ENCODE measurements around the gene TNS1. TPM values are rescaled to one million over a fixed set of nuclear protein-coding genes. Genes with fewer than 3 reads are reported as not detected.

The TNS1 gene
- total RNA-seq, 4 donors from 2014 or later, result 169 to 316 (median 229) TPM

DNA sequence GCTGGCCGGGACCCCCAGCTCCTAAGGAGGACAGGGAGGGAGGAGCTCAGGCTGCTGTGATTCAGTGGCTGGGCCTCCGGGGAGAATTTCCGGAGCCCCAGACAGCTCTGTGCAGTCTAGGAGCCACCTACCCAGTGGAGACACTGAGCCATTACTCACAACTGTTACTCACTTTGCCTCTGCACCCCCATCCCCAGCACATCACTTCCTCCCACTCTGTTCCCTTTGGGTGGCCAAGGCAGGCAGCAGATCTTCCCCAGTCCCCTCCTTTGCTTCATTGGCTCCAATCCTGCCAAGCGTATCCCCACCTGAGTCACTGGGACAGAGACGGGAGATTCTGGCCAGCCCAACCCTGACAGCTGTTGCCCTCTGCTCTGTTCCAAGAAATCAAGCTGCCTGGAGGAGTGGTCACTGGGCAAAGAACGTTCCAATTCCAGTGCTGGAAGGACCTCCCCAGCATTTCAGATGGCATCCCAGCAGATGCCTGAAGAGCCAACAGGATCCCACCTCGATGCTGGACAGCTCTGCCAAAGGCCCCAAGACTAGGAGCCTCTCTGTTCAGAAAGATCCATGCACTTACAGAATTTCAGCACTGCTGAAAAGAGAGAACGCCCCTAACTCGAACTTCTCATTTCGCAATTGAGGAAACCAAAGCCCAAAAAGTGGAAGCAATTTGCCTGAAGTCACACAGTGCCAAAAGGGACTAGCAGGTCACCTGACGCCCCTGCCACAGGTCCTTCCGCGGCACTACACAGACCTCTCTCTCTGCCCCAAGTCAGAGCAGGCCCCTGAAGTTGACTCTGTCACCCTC is 68.3 kb downstream of the TNS1 start:
- no peaks in the 10 kb centered on the region for H3K36me3 ChIP-seq
- DNase-seq, result peak; percentile 47 to 55
- TF ChIP-seq, protein P1, sequence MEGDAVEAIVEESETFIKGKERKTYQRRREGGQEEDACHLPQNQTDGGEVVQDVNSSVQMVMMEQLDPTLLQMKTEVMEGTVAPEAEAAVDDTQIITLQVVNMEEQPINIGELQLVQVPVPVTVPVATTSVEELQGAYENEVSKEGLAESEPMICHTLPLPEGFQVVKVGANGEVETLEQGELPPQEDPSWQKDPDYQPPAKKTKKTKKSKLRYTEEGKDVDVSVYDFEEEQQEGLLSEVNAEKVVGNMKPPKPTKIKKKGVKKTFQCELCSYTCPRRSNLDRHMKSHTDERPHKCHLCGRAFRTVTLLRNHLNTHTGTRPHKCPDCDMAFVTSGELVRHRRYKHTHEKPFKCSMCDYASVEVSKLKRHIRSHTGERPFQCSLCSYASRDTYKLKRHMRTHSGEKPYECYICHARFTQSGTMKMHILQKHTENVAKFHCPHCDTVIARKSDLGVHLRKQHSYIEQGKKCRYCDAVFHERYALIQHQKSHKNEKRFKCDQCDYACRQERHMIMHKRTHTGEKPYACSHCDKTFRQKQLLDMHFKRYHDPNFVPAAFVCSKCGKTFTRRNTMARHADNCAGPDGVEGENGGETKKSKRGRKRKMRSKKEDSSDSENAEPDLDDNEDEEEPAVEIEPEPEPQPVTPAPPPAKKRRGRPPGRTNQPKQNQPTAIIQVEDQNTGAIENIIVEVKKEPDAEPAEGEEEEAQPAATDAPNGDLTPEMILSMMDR (IDR thresholded peaks at IDR 0.05), result no peak
- TF ChIP-seq POLR2A (IDR thresholded peaks at IDR 0.05), result no peak
- H3K27me3 ChIP-seq, result no peaks in the 10 kb centered on the region
- H3K27ac ChIP-seq, result peak overlapping the region; percentile 96 to 99 (median 97)
- H3K9me3 ChIP-seq, result no peaks in the 10 kb centered on the region
- intact Hi-C loops (cut with DNase I), result loop anchor here (5.0 kb wide), 1 partner anchor 42 kb away; no protein-coding TSS in a partner anchor
- H3K4me3 ChIP-seq (replicated peaks in 1 of 3), result no peak overlapping the region
- H3K4me1 ChIP-seq, result peaks cover 100% of the 10 kb centered on the region in 2 donors
- WGBS, 2 donors, result 28 to 32% methylated on average over 12 to 13 of the region's 13 CpGs

DNA sequence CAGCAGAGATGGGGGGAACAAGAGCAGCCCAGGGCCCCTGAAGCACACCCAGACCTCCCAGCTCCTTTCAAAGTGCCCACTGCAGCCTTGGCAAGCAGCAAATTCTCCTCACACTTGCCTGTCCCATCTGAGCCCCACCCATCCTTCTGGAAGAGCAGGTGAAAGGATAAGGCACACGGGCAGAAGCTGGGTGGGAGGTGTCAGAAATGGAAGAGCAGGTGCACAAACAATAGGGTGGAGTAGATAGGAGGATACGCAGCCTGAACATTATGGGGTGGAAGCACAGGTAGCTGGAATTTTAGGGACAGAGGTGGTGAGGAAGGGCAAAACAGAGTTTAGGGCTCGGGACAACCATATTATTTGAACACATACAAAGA is 69.2 kb downstream of the TNS1 start:
- H3K4me3 ChIP-seq (replicated peaks in 1 of 3), result no peak overlapping the region
- H3K27me3 ChIP-seq, result no peaks in the 10 kb centered on the region
- intact Hi-C loops (cut with DNase I), result no loop called here
- 67 to 75% methylated on average over 3 of the region's 3 CpGs for WGBS, 2 donors
- H3K27ac ChIP-seq, result peak overlapping the region; percentile 96 to 99 (median 97)
- TF ChIP-seq, protein P1 (IDR thresholded peaks at IDR 0.05), result no peak
- no peak for TF ChIP-seq POLR2A (IDR thresholded peaks at IDR 0.05)
- no peak for DNase-seq
- H3K4me1 ChIP-seq, result peaks cover 100% of the 10 kb centered on the region in 2 donors
- H3K9me3 ChIP-seq, result no peaks in the 10 kb centered on the region
- no peaks in the 10 kb centered on the region for H3K36me3 ChIP-seq

DNA sequence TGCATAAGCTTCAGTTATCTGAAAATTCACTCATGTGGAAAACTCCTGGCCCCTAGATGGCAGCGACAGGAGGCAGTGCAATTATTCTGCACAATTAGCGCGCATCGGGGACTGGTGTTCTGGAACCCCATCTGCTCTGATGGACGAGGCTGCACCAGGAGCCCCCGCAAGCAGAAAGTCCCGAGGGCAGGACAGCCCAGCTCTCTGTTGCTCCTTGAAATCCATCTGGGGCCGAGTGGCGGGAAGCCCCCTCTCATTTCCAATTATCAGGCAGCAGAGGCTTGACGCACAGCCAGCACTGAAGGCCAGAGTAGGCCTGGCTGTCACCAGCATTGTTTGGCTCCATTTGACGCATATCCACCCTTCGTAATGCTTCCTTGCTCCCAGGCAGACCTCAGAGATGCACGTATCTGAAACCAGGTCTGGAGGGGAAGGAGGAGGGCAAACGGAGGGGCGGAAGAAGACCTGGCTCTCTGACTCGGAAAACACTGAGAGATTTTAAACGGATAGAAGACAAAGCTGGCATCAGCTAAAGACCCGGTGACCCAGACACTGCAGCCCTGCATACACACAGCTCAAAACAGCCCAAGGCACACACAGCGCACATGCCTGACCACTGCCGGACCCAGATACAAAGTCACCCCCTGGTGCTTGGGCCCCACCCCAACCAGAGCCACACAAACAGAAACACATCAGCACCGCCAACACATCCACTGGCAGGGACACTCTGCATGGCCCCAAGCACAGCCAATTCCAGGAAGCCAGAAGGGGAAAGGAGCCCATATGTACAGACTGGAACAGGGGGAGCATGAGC is 69.8 kb downstream of the TNS1 start:
- intact Hi-C loops (cut with DNase I), result no loop called here
- Histone ChIP-seq H3K4me3 (replicated peaks in 1 of 3) (no peak overlapping the region), H3K36me3 (no peaks in the 10 kb centered on the region), H3K27ac (peak overlapping the region; percentile 96 to 99 (median 97)), H3K4me1 (peaks cover 100% of the 10 kb centered on the region in 2 donors), H3K27me3 (no peaks in the 10 kb centered on the region), H3K9me3 (no peaks in the 10 kb centered on the region)
- WGBS, 2 donors, result 27 to 35% methylated on average over 15 to 21 of the region's 21 CpGs
- TF ChIP-seq, protein P1 (IDR thresholded peaks at IDR 0.05), result no peak
- peak in 1 of 2 donors; percentile 11 for TF ChIP-seq POLR2A (IDR thresholded peaks at IDR 0.05)
- peak; percentile 54 to 58 for DNase-seq

DNA sequence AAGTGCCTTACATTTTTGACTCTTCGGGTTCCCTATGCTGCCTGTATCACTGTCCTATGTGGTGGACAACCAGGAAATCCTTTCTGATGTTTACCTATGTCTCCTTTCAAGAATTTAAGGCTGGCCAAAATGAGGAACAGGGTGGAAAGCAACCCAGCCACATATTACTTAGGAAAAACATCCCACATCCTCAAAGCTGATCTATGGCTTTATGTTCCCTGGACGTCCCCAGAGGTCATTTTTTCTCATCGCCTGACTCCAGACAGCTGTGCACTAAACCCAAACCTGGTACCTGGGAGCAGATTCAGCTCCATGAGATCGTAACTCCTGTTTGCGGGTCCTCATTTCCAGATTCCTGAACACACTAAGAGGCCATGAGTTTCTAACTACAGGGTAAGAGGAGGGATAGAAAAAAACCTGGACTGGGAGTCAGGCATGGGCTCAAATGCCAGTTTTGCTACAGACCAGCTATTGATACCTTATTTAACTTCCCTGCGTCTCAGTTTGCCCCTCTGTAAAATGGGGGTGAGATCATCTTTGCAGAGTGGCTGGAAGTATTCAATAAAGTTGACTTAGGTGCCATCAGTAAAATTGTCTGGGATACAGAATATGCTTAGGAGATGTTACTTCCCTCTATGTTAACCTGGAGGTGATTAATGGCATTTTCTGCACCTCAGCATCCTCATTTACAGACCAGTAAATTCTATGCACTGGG is 70.8 kb downstream of the TNS1 start:
- Histone ChIP-seq H3K27me3 (no peaks in the 10 kb centered on the region), H3K36me3 (no peaks in the 10 kb centered on the region), H3K27ac (peak overlapping the region; percentile 96 to 99 (median 97)), H3K4me1 (peaks cover 100% of the 10 kb centered on the region in 2 donors), H3K4me3 (replicated peaks in 1 of 3) (no peak overlapping the region), H3K9me3 (no peaks in the 10 kb centered on the region)
- no peak for DNase-seq
- WGBS, 2 donors, result 69 to 76% methylated on average over 6 of the region's 6 CpGs
- intact Hi-C loops (cut with DNase I), result no loop called here
- TF ChIP-seq, protein P1 (IDR thresholded peaks at IDR 0.05), result no peak
- TF ChIP-seq POLR2A (IDR thresholded peaks at IDR 0.05), result no peak

Measured in thyroid gland (tissue), 4 donors.